ENCODE measurements around the gene SLC6A19. TPM values are rescaled to one million over a fixed set of nuclear protein-coding genes. Genes with fewer than 3 reads are reported as not detected.

Gene SLC6A19
- total and polyA plus RNA-seq, 10 of the 15 experiments (the other 5 are each of a cell fraction or from before 2014, with no cell fraction given): 0.01 to 0.03 TPM; not detected in 8

- in situ Hi-C loops (cut with MboI) (no loop called here), intact Hi-C loops (cut with micrococcal nuclease; ENCODE audit: unreplicated experiment) (no loop called here)
- H3K9me3 ChIP-seq (replicated peaks; ENCODE audit: control insufficient read depth, insufficient read depth, low read length): no peaks in the 10 kb centered on the region
- no peak for DNase-seq (ENCODE audit: low read depth, low spot score)
- no peak for TF ChIP-seq CBFB (IDR thresholded peaks at IDR 0.05; ENCODE audit: low read depth)
- TF ChIP-seq EP300 (IDR thresholded peaks at IDR 0.05; ENCODE audit: borderline replicate concordance in 1 of 2, control insufficient read depth in 1 of 2, low read depth in 2 of 2, low read length in 2 of 2): no peak
- TF ChIP-seq MXI1 (IDR thresholded peaks at IDR 0.05; ENCODE audit: low read depth, low read length): no peak
- TF ChIP-seq, protein P1, sequence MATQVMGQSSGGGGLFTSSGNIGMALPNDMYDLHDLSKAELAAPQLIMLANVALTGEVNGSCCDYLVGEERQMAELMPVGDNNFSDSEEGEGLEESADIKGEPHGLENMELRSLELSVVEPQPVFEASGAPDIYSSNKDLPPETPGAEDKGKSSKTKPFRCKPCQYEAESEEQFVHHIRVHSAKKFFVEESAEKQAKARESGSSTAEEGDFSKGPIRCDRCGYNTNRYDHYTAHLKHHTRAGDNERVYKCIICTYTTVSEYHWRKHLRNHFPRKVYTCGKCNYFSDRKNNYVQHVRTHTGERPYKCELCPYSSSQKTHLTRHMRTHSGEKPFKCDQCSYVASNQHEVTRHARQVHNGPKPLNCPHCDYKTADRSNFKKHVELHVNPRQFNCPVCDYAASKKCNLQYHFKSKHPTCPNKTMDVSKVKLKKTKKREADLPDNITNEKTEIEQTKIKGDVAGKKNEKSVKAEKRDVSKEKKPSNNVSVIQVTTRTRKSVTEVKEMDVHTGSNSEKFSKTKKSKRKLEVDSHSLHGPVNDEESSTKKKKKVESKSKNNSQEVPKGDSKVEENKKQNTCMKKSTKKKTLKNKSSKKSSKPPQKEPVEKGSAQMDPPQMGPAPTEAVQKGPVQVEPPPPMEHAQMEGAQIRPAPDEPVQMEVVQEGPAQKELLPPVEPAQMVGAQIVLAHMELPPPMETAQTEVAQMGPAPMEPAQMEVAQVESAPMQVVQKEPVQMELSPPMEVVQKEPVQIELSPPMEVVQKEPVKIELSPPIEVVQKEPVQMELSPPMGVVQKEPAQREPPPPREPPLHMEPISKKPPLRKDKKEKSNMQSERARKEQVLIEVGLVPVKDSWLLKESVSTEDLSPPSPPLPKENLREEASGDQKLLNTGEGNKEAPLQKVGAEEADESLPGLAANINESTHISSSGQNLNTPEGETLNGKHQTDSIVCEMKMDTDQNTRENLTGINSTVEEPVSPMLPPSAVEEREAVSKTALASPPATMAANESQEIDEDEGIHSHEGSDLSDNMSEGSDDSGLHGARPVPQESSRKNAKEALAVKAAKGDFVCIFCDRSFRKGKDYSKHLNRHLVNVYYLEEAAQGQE (IDR thresholded peaks at IDR 0.05; ENCODE audit: low read depth, low read length): no peak
- no peak for TF ChIP-seq KDM1A (IDR thresholded peaks at IDR 0.05; ENCODE audit: borderline replicate concordance)
- no peak for TF ChIP-seq NFIC (IDR thresholded peaks at IDR 0.05; ENCODE audit: low read depth, low read length)
- TF ChIP-seq SMARCA5 (IDR thresholded peaks at IDR 0.05): no peak
- TF ChIP-seq FOXM1 (IDR thresholded peaks at IDR 0.05; ENCODE audit: low read depth, low read length): no peak
- TF ChIP-seq SIX5 (IDR thresholded peaks at IDR 0.05; ENCODE audit: low read depth, low read length, severe bottlenecking): no peak
- no peak for TF ChIP-seq RB1 (IDR thresholded peaks at IDR 0.05; ENCODE audit: borderline replicate concordance)
- H2AFZ ChIP-seq (ENCODE audit: control insufficient read depth, low read depth, low read length): no peak overlapping the region
- 44% methylated on average over 24 of the region's 26 CpGs for WGBS (ENCODE audit: insufficient coverage, insufficient replicate concordance, low lambda C conversion rate, missing lambda C conversion rate)
- CTCF ChIA-PET: no interaction called here
- H3K79me2 ChIP-seq (ENCODE audit: control insufficient read depth, insufficient read depth, low read length): no peaks in the 10 kb centered on the region
- POLR2A ChIA-PET: no interaction called here
- no peaks in the 10 kb centered on the region for H4K20me1 ChIP-seq (ENCODE audit: control insufficient read depth, insufficient read depth)
- no peak for ATAC-seq
- RAD21 ChIA-PET (ENCODE audit: unreplicated experiment): no interaction called here
- no peak overlapping the region for H3K27ac ChIP-seq (ENCODE audit: control insufficient read depth, insufficient read depth)
- BruUV-seq (replicated peaks): no TSS peak
- H3K4me3 ChIP-seq: no peak overlapping the region
- no peaks in the 10 kb centered on the region; a peak in 1 of 4 replicates for H3K27me3 ChIP-seq (replicated peaks in 1 of 2; ENCODE audit: control insufficient read depth in 2 of 2, insufficient read depth in 2 of 2, low read length in 1 of 2)
- no peaks in the 10 kb centered on the region for H3K4me1 ChIP-seq (ENCODE audit: control insufficient read depth, insufficient read depth, low read length)
- H3K9ac ChIP-seq (ENCODE audit: control insufficient read depth, insufficient read depth, low read length): no peak overlapping the region
- SMC1A ChIA-PET (ENCODE audit: uncharacterized antibody, unreplicated experiment): no interaction called here
- FAIRE-seq: no peak
- H3K4me2 ChIP-seq (ENCODE audit: control insufficient read depth, insufficient read depth): no peak overlapping the region
- no peaks in the 10 kb centered on the region for H3K36me3 ChIP-seq (ENCODE audit: control insufficient read depth in 2 of 2, insufficient read depth in 2 of 2, low read length in 1 of 2)
These were observed 817 bp downstream of the SLC6A19 start for GRCh38 chr5:1202026-1202797.

Measured in GM12878 (cell line).